ENCODE results near the gene MAN1A2. TPM values are rescaled to one million over a fixed set of nuclear protein-coding genes. Genes with fewer than 3 reads are reported as not detected.
"Not testable (repeated sequence)": the region's sequence is repeated elsewhere in the genome, so short reads cannot be mapped to it uniquely, and the experiment has no call there.

The MAN1A2 gene
- total RNA-seq, 1 donor from 2014 or later, result 39.4 TPM

- no peak for TF ChIP-seq CTCF (conservative IDR thresholded peaks at IDR 0.05)
- no peaks in the 10 kb centered on the region for H3K4me1 Mint-ChIP-seq
- no peak overlapping the region for H3K27ac Mint-ChIP-seq (ENCODE audit: unreplicated experiment)
- no peak overlapping the region for H3K4me3 Mint-ChIP-seq
- H3K36me3 Mint-ChIP-seq (ENCODE audit: low read depth), result no peaks in the 10 kb centered on the region
- no peak for DNase-seq (ENCODE audit: low read depth, low spot score)
- H3K27me3 Mint-ChIP-seq (ENCODE audit: low read depth), result no peaks in the 10 kb centered on the region
- no peaks in the 10 kb centered on the region for H3K9me3 Mint-ChIP-seq
These were observed 27.2 kb upstream of the MAN1A2 start for GRCh38 chr1:117339866-117340700.

GRCh38 chr1:117341123-117341522 lies 26.1 kb upstream of the MAN1A2 start:
- H3K27me3 Mint-ChIP-seq (ENCODE audit: low read depth), result no peaks in the 10 kb centered on the region
- no peak for TF ChIP-seq CTCF (conservative IDR thresholded peaks at IDR 0.05)
- H3K4me1 Mint-ChIP-seq, result no peaks in the 10 kb centered on the region
- no peaks in the 10 kb centered on the region for H3K9me3 Mint-ChIP-seq
- H3K36me3 Mint-ChIP-seq (ENCODE audit: low read depth), result no peaks in the 10 kb centered on the region
- no peak overlapping the region for H3K27ac Mint-ChIP-seq (ENCODE audit: unreplicated experiment)
- no peak overlapping the region for H3K4me3 Mint-ChIP-seq
- DNase-seq (ENCODE audit: low read depth, low spot score), result no peak

- H3K27ac Mint-ChIP-seq (ENCODE audit: unreplicated experiment), result no peak overlapping the region
- no peaks in the 10 kb centered on the region for H3K27me3 Mint-ChIP-seq (ENCODE audit: low read depth)
These were observed 24.9 kb upstream of the MAN1A2 start for GRCh38 chr1:117342397-117342796.

GRCh38 chr1:117346206-117346928 lies 20.9 kb upstream of the MAN1A2 start:
- H3K4me3 Mint-ChIP-seq, result no peak overlapping the region
- DNase-seq (ENCODE audit: low read depth, low spot score), result no peak
- H3K9me3 Mint-ChIP-seq, result no peaks in the 10 kb centered on the region

More at GRCh38 chr1:117342397-117342796, 24.9 kb upstream of the MAN1A2 start:
- Mint-ChIP-seq H3K9me3 (no peaks in the 10 kb centered on the region), H3K4me3 (no peak overlapping the region), H3K4me1 (no peaks in the 10 kb centered on the region), H3K36me3 (ENCODE audit: low read depth) (no peaks in the 10 kb centered on the region)
- no peak for DNase-seq (ENCODE audit: low read depth, low spot score)
- TF ChIP-seq CTCF (conservative IDR thresholded peaks at IDR 0.05), result no peak

GRCh38 chr1:117347907-117348306 lies 19.3 kb upstream of the MAN1A2 start:
- no peak for TF ChIP-seq CTCF (conservative IDR thresholded peaks at IDR 0.05)
- no peaks in the 10 kb centered on the region for H3K9me3 Mint-ChIP-seq
- H3K36me3 Mint-ChIP-seq (ENCODE audit: low read depth), result no peaks in the 10 kb centered on the region
- no peaks in the 10 kb centered on the region for H3K27me3 Mint-ChIP-seq (ENCODE audit: low read depth)
- H3K4me3 Mint-ChIP-seq, result no peak overlapping the region
- no peaks in the 10 kb centered on the region for H3K4me1 Mint-ChIP-seq
- H3K27ac Mint-ChIP-seq (ENCODE audit: unreplicated experiment), result no peak overlapping the region
- no peak for DNase-seq (ENCODE audit: low read depth, low spot score)

More at GRCh38 chr1:117346206-117346928, 20.9 kb upstream of the MAN1A2 start:
- Mint-ChIP-seq H3K27me3 (ENCODE audit: low read depth) (no peaks in the 10 kb centered on the region), H3K4me1 (no peaks in the 10 kb centered on the region), H3K27ac (ENCODE audit: unreplicated experiment) (no peak overlapping the region), H3K36me3 (ENCODE audit: low read depth) (no peaks in the 10 kb centered on the region)
- TF ChIP-seq CTCF (conservative IDR thresholded peaks at IDR 0.05), result no peak

- not testable (repeated sequence) for H3K4me3 Mint-ChIP-seq; H3K9me3 Mint-ChIP-seq; DNase-seq (ENCODE audit: low read depth, low spot score); H3K27ac Mint-ChIP-seq (ENCODE audit: unreplicated experiment); H3K36me3 Mint-ChIP-seq (ENCODE audit: low read depth); H3K27me3 Mint-ChIP-seq (ENCODE audit: low read depth); H3K4me1 Mint-ChIP-seq
These were observed 14.6 kb upstream of the MAN1A2 start for GRCh38 chr1:117352695-117353094.

- not testable (repeated sequence) for H3K27ac Mint-ChIP-seq (ENCODE audit: unreplicated experiment); H3K4me1 Mint-ChIP-seq; H3K4me3 Mint-ChIP-seq; DNase-seq (ENCODE audit: low read depth, low spot score); H3K36me3 Mint-ChIP-seq (ENCODE audit: low read depth); H3K9me3 Mint-ChIP-seq; H3K27me3 Mint-ChIP-seq (ENCODE audit: low read depth)
These were observed 9.2 kb upstream of the MAN1A2 start for GRCh38 chr1:117357833-117358603.

- not testable (repeated sequence) for H3K27ac Mint-ChIP-seq (ENCODE audit: unreplicated experiment); H3K4me3 Mint-ChIP-seq; H3K27me3 Mint-ChIP-seq (ENCODE audit: low read depth)
These were observed 8.7 kb upstream of the MAN1A2 start for GRCh38 chr1:117358604-117358887.

More at GRCh38 chr1:117358604-117358887, 8.7 kb upstream of the MAN1A2 start:
- H3K36me3 Mint-ChIP-seq (ENCODE audit: low read depth); H3K4me1 Mint-ChIP-seq; DNase-seq (ENCODE audit: low read depth, low spot score); H3K9me3 Mint-ChIP-seq: not testable (repeated sequence)

Data from neural crest cell (in vitro differentiated cells).